GM21717 (cell line): ENCODE results near the gene PHF20.
"Not testable (repeated sequence)": the region's sequence is repeated elsewhere in the genome, so short reads cannot be mapped to it uniquely, and the experiment has no call there.

Experiments used
- ATAC-seq: cut with Tn5 transposase; IDR thresholded peaks from one replicate; pipeline ENCODE4 v1.9.1; 2021; ENCODE audit warnings: mild to moderate bottlenecking, moderate library complexity; ENCODE audit not compliant: unreplicated experiment

The PHF20 gene

DNA sequence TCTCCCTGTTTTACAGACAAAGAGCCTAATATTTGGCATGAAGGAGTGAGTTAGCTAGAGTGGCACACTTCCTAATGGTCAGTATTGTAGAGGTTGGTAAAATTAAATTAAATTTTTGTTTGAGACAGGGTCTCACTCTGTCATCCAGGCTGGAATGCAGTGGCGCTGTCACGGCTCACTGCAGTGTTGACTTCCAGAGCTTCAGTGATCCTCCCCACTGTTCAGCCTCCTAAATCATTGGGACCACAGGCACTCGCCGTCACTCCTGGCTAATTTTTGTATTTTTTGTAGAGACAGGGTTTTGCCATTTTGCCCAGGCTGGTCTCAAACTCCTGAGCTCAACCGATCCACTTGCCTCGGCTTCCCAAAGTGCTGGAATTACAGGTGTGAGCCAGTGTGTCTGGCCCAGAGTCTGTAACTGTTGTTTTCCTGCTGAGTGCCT, 111.5 kb downstream of the PHF20 start:
- ATAC-seq, result no peak

- ATAC-seq, result no peak
These were observed 112.1 kb downstream of the PHF20 start for GRCh38 chr20:35883778-35884540.

GRCh38 chr20:35884541-35884865, 112.7 kb downstream of the PHF20 start:
- no peak for ATAC-seq

GRCh38 chr20:35885212-35885611, 113.4 kb downstream of the PHF20 start:
- ATAC-seq, result no peak

DNA sequence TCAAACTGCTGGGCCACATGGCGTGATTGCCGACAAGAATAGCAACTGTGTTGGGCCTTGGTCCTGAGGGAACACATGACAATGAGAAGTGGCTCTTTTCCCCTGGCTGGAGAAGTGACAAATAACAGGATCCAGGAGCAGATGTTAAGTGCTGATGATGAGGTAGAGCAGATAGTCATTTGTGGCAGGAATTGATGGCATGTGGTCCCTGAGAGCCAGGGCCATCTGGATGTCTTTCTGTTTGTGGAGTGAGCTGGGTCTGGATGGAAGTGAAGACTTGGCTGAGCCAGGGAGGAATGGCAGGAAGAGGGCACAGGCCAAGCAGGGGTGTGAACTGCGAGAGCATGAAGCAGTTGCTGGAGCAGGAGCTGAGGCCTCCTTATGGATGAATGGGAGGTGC, 114.7 kb downstream of the PHF20 start:
- ATAC-seq, result no peak

DNA sequence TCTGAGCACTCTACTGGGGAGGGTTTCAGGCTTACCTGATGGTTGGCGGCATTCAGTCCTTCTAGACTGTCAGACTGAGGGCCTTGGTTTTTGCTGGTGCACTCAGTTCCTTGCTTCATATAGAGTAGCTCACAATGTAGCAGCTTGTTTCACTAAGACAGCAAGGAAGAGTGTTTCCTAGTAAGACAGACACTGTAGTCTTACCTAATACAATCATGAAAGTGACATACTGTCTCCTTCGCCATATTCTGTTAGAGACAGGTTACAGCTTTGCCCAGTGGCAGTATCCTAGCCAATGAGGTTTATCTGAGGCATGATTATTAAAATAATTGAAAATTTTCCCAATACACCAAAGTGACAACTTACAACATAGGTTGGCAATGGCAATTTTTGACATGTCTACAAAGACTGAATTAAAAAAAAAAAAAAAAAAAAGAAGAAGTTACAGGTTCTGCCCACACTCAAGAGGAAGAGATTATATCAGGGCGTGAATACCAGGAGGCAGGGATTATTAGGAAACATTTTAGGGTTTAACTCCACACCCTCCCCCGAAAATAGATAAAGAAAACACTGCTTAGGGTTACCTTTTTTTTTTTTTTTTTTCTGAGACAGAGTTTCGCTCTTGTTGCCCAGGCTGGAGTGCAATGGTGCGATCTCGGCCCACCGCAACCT, 115.7 kb downstream of the PHF20 start:
- no peak for ATAC-seq

DNA sequence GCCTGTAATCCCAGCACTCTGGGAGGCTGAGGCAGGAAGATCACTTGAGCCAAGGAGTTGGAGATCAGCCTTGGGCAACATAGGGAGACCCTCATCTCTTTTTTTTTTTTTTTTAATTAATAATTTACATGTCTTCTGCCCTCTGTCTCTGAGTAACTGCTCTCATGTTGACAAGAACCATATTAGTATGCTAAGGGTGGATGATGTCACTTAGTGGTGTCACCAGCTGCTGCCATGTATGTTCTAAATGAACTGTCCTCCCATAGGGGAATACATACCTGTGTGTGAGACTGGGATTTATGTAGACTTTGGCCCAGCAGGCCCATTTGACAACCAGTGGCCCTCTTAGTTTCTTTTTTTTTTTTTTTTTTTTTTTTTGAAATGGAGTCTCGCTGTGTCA, 116.8 kb downstream of the PHF20 start:
- no peak for ATAC-seq

GRCh38 chr20:35891375-35891774, 119.6 kb downstream of the PHF20 start:
- no peak for ATAC-seq

- ATAC-seq, result no peak
These were observed 121.1 kb downstream of the PHF20 start for GRCh38 chr20:35892871-35893270.

DNA sequence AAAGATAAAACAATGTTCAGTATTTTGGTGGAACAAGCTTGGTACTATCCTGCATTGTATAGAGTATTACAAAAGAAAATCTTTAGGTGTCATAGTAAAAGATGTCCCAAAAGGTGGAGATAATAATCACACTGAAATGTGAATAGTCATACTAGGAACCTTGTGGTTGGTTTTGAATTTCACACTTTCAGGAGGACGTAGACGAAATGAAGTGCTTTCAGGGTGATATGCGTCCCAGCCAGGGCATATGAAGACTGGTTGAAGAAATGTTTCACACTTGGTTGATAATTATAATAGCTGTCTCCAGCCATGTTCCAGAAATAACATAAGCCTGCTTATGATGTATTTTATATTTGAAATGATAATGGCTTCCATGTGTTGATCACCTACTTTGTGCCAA, 122.1 kb downstream of the PHF20 start:
- peak; percentile 80 for ATAC-seq

DNA sequence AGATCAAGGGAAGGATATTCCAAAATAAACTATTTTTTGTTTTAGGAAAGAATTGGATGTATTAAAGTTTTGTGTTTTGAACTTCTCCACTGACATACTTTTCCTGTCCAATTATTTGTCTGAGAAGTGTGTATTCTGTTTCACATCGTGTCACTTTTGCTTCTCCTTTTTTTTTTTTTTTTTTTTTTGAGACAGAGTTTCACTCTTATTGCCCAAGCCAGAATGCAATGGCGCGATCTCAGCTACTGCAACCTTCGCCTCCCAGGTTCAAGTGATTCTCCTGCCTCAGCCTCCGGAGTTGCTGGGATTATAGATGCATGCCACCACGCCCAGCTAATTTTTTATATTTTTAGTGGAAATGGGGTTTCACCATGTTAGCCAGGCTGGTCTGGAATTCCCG, 123.7 kb downstream of the PHF20 start:
- ATAC-seq, result not testable (repeated sequence)

GRCh38 chr20:35899064-35899463, 127.2 kb downstream of the PHF20 start:
- ATAC-seq, result no peak

DNA sequence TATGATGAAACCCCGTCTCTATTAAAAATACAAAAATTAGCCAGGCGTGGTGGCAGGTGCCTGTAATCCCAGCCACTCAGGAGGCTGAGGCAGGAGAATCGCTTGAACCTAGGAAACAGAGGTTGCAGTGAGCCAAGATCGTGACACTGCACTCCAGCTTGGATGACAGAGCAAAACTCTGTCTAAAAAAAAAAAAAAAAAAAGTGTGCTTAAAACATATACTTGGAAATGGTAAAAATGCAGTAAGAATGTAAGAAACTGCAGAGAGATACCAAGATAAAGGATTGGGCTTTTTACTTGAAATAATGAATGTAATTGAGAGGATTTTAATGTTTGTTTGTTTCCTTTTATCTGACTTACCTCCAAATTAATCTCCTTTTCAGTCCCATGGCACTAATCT, 129.4 kb downstream of the PHF20 start:
- not testable (repeated sequence) for ATAC-seq

GRCh38 chr20:35901678-35902544, 130.1 kb downstream of the PHF20 start:
- no peak for ATAC-seq

- ATAC-seq, result no peak
These were observed 130.7 kb downstream of the PHF20 start for GRCh38 chr20:35902545-35902941.

- ATAC-seq, result no peak
These were observed 132.0 kb downstream of the PHF20 start for GRCh38 chr20:35903843-35904242.

DNA sequence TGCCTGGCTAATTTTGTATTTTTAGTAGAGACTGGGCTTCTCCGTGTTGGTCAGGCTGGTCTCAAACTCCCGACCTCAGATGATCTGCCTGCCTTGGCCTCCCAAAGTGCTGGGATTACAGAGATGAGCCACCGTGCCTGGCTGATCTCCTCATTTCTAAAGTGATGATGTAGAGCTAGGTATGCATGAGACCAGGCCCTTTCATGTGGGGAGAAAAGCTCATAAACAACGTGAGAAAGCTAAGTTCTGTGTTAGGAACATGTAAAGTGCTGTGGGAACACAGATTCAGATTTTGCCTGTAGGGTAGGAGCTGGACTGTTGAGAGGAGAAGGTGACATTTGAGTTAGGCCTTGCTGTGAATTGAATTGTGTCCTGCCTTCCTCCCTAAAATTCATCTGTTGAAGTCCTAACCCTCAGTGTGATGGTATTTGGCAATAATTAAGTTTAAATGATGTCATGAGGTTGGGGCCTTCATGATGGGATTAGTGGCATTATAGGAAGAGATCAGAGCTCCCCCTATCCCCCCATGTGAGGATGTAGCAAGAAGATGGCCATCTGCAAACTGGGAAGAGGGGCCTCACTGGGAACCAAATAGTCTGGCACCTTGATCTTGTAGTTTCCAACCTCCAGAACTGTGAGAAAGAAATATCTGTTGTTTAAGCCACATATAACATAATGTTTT, 133.3 kb downstream of the PHF20 start:
- no peak for ATAC-seq

DNA sequence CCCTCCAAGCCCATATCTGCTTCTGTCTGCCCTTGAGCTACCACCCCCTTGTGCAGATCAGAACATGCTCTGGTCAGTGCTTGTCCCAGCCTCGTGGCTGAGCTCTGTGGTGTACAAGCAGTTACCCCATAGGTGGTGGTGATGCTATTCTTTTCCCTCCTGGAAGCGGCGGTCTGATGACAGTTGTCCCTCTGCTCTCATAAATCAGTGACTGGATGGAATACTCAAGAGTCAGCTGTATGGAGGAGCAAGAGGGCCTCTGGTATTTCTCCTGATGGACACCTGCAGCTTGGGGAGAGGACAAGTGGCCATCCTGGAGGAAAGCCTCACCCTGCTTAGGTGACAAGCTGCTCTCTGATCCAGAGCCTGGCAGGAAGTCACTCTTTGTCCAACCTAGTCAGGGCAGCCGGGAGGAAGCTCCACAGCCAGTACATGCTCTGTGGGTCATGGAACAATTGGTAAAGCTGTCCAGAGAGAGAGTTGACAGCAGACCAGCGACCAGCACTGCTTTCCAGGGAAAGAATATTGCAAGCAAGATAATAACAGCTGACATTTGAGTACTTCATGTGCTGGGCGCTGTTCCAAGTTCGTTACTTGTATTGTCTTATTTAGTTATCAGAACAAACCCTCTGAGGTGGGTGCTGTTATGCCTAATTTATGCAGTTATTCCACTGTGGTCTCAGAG, 135.3 kb downstream of the PHF20 start:
- ATAC-seq, result no peak

DNA sequence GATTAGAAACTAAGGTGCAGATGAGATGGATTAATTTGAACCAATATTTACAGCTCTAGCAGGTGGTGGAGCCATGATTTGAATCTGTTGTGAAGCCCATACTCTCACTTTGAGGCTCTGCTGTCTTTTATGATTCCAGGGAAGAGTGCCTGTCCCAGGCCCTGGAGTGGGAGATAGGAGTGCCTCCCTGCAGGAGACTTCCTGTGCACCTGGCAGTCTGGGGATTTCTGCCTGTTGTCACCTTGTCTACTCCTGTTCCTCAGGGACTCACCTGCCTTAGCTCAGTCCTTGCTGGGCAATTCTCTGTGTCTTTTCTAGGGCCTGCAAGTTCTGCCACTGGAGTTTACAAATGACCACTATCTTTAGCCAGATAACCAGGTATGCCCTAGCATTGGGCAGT, 136.2 kb downstream of the PHF20 start:
- no peak for ATAC-seq

DNA sequence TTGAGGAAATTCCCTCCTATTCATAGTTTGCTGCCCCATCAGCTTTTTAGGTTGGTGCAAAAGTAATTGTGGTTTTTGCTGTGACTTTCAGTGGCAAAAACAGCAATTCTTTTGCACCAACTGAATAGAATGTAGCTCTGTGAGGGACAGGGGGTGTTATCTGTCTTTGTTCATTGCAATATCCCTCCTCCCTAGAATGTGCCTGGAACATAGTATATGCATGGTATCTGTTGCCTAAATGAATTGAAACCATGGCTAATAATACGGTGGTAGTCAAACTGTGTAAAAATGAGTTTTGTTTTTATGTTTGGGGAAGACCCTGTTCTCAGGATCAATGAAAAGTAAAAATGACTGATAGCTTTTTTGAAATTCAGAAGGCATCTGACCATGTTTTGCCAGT, 137.4 kb downstream of the PHF20 start:
- ATAC-seq, result no peak

DNA sequence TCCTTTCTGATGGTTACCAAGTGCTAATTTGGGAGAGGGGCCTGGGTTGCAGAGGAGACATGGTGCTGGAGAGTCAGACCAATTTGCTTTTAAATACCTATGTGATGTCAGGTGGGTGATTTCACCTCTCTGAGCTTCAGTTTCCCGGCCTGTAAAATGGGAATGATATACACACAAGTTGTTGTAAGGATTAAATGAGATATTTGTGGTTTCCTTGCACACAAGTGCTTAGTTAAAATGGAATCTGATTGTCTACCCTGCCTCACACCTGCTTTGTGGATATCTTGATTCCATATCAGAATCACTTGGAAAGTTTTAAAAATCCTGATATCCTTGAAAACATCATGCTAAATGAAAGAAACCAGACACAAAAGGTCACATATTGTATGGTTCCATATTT, 138.0 kb downstream of the PHF20 start:
- no peak for ATAC-seq
